ENCODE results near the gene HINT1.

The HINT1 gene

DNA sequence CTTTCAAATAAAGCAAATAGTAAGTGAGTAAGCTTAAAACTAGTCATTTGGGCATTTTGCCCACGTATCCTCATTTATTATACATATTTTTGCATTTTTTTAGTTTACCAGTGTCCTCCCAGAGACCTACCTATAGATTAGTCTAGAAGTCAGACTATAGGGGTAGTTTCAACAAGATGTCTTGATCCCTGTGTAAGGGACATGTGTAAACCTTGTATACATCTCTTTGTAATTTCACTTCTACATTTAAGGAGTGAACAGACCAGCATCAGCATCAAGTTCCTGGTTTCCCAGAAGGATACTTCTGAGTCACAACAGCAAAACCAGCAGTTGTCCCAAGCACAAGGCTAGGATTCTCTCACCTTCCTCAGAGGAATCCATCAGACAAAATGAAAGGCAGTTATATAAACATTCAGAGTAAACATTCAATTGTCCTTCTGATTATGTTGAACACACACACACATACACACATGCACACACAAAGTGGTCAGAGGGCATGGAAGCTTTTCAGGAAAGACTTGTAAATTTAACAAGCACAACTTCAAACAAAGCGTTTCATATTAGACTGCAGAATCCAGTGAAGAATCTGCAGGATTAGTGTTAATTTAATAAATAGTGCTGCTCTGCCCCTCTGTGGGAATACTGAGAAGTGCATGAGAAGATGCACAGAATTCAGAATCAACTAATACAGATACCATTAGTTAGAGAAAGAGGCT, 55.4 kb downstream of the HINT1 start:
- DNase-seq = peak; percentile 12

All from DMS 273 treated with DMSO at 0.1 percent for 48 hours (cell line).